Islet precursor cell (in vitro differentiated cells): Measurements from ENCODE around the gene SRGAP3.

Experiments used
- DNase-seq: peaks from one replicate; pipeline ENCODE4 v3.0.0-alpha.2; 2018

Gene SRGAP3

DNA sequence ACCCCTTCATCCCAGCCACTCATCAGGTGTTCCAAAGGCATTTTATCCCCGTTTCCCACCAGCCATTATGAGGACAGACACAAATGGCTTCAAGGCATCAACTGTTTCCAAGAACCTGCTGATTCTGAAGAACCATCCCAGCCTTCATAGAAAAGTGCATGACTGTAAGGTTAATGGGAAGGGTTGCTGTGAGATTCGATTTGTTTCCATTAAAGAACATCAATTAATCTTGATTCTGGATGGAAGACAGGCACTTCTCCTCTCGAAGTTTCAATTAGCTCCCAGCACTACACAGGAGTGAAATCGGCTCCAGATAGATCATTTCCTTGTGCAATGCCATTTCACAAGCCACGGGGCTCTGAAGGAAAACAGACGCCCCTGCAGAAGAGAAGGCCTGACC, 25.8 kb downstream of the SRGAP3 start:
- no peak for DNase-seq

DNA sequence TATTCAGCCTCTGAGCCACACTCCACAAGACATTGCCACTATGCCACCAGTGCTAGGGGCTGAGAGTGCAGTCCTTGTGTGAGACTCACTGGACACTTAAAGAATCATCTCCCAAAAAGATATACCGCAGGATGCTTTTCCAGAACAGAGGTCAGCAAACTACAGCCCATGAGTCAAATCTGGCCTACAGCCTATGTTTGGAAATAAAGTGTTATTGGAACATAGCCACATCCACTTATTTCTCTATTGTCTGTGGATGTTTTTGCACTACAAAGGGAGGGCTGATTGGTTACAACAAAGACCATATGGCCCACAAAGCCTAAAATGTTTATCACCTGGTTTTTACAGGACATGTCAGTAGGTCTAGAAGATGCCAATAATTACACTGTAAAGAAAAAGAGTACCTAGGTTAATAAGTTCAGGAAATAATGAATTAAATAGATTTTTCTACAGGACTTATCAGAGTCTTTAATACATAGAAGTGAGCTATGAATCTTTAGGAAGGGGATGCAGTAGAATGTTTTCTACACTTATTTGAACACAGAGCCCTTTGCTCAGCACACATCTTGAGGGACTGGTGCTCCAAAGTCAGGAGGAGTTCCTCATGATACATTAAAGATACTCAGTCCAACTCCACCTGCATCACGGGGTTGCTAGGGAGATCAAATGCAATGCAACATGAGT, 26.3 kb downstream of the SRGAP3 start:
- no peak for DNase-seq

DNA sequence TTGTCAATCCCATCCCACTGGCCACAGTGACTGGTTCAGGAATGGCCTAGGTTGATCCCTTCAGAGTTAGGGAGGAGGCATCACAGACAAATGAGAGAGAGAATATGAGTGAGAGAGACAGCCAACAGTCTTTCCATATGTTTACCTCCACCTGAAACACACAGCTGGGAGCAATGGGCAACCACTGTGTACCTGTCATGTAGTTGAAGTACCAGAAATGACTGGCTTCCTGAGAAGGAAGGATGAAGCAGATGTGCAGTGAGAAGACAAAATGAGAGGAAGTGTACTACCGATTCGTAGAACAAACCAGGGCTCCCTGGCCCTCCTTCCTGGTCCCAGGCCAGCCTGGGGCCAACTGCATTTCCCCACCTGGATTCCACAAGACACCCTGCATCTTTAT, 27.4 kb downstream of the SRGAP3 start:
- DNase-seq = no peak

DNA sequence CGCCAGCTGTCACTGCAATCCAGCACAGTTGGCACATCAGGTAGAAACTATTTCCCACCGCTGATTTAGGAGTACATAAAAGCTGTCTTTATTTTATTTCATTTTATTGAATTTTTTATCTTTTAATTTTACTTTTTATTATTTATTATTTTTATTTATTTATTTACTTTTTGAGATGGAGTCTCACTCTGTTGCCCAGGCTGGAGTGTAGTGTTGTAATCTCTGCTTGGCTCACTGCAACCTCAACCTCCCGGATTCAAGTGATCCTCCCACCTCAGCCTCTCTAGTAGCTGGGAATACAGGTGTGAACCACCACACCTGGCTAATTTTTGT, 31.0 kb downstream of the SRGAP3 start:
- no peak for DNase-seq

DNA sequence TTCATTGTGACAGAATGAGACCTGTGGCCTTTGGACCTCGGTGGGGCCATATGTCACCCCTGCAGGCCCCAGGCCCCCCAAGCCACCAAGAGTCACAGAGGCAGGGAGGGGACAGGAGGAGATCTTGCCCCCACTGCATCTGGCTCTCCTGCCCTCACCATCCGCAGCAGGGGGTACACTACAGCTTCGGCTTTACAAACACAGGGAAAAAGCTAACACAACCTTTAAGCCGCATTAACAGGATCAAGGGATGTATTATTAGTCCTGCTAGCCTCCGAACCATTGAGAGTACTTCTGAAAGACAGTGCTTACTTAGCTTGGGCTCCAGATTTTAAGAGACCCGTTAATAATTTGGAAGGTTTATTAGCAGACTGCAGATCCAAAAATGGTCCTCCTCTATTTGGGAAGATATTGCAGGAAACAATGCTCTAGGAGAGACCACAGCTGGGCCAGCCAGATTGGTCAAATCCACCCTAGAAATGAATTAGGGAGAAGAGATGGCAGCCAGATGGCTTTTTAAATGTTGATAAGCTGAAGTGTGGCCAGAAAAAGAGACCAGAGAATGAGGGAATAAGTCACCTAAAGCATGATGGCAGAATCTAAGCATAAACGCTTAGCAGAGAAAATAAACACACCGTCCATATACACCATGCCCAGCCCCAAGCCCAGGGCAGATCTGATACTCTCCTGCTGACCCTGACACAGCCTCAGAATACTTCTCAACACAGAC, 31.5 kb downstream of the SRGAP3 start:
- DNase-seq = no peak

DNA sequence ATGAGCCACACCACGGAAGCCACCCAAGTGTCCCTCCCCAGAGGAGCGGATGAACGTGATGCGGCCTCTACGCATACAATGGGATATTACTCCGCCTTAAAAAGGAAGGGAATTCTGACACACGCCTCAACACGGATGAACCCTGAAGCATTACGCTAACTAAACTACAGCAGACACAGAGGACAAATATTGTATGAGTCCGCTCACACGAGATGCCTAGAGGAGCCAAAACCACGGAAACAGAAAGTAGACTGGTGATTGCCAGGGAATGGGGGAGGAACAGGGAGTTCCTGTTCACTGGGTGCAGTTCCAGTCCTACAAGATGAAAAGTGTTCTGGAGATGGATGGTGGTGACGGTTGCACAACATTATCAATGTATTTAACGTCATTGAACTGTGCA, 32.7 kb downstream of the SRGAP3 start:
- DNase-seq = no peak

DNA sequence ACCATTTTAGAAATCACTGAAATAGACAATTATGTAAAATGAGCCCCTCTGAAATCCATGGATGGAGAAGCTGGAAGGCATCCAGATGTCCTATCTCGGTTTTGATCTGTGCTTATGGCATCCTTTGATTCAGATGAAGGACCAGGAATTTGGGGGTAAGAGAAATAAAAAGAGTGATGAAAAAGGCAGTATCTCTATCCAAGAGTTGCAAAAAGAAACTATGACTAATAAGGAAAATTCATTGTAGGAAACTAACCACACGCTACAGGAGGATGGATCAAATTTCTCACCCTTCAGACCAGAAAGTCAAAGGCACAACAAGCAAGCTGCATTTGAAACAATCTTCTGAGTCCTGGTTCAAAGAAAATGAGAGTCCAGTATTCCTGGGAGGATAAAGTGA, 34.8 kb downstream of the SRGAP3 start:
- no peak for DNase-seq

DNA sequence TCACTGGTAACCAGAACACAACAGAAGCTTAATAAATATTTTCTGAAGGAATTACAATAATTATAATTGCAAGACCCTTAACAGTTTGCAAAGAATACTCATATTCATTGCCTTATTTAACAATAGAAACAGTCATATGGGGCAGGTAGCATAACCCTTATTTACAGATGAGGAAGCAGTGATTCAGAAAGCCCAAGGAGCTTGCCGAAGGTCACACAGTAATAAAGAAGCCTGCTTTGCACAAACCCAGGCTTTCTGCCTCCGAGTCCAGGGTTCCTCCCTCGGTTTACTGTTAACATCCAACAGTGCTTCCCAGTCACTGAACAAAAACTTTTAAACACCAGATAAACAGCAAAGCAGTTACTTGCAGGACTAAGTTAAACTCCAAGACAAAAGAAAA, 35.3 kb downstream of the SRGAP3 start:
- no peak for DNase-seq

DNA sequence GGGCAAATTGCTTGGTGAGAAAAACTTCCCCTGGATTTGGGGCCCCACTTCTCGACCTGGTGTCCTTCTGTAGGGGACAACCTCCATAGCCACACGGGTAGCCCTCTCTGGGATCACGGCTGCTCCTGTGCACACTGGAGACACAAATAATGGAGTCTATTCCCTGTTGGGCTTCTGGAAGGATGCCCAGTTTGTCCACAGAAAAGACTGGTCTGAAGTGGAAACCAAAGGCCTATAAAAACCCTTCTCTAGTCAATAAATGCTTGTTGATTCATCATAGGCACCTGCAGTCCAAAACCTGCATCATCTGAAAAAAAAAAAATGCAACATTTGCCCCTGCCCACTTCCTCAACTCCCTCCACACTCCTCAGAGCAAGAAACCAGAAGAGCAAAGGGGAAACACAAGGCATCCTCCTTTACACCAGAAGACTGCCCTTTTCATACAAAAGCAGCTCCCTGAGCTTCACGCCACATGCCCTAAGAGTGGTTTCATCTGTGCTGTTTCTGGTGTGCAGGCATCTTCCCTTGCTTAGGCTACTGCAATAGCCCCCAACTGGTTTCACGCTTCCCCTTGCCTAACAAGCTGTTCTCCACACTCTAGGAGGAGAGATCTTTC, 36.3 kb downstream of the SRGAP3 start:
- DNase-seq = no peak

DNA sequence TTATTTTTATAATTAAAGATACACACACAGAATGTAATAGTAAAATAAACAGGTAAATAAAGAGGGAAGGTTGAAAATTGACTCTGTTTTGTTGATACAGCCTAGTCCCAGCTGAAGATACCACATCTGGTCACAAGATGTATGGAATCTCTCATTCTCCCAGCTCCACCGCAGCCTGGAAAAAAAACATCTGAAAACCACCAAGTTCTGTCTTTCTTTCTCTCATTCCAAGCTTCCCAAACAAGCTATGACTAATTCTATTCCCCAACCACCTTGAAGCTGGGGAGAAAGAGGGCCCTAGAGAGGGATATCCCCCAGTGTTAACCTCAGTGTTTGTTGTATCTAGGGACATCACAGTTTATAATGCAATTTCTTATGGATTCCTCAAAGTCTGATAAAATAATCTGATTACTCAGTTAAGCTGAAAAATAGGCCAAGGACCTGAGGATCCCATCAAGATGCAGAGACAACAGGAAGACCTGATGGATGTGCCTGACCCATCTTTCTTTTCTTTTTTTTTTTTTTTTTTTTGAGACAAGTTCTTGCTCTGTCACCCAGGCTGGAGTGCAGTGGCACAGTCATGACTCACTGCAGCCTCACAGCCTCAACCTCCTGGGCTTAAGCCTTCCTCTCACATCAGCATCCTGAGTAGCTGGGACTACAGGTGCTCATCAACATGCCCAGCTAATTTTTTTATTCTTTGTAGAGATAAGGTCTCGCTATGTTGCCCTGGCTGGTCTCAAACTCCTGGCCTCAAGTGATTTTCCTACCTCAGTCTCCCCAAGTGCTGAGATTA, 38.1 kb downstream of the SRGAP3 start:
- no peak for DNase-seq

DNA sequence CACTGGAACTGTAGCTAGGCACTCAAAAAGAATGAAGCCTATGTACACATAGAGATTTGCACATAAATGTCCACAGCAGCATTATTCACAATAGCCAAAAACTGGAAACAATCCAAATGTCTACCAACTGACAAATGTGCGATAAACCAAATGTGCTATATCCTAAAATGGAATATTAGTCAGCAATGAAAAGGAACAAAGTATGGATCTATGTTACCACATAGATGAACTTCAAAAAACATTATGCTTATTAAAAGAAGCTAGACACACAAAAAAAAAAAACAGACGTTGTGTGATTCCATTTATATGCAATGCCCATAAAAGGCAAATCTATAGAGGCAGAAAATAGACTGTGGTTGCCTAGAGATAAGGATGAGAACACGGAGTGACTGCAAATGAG, 39.7 kb downstream of the SRGAP3 start:
- DNase-seq = no peak

DNA sequence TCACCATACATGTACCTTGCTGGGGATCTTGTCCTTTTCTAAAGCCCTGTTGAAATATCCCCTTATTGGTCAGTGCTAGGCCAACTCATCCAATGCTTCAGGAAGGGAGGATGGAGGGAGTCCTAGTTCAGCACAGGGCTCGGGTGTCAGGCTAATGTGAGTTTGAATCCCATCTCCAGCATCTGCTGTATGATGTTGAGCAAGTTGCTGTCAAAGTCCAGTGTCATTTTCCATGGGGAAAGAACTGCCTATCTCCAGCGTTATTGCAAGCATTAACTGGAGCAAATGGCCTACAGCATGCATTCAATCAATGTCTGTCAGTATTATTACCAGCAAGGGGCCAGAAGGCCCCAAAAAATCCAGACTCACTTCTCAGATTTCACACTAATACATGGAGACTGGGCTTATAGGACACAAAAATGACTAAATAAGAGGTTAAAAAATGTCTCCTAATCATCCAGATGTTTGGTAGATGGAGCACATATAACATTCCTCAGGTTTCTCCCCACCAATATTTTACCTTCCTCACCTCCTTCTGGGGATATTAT, 40.8 kb downstream of the SRGAP3 start:
- no peak for DNase-seq

DNA sequence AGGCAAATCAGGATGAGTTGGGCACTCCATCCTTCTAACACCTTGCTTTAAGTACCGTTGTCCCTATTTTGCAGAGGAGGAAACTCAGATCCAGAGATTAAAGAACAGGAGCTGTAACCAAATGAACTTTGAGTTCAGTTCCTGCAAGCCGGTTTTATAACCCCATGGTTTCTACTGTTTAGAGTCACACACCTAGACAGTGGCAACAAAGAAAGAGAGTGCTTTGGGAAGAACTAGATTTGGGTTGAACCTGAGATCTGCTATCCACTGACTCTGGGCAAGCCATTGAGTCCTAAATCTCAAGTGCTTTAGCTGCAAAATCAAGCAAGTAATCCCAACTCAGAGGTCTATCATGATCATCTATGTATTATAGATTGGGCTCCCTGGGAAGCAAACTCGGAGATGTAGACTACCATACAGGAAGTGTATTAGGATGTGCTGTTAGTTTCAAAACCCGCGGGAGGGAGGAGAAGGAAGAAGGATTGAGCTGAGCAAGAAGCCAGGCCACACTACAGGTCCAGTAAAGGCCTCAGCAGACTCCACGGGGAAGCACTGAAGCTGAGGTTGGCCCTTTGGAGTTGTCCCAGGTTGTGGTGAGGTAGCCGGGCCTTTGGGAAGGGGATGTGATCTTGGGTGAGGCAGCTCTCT, 42.2 kb downstream of the SRGAP3 start:
- DNase-seq = no peak

DNA sequence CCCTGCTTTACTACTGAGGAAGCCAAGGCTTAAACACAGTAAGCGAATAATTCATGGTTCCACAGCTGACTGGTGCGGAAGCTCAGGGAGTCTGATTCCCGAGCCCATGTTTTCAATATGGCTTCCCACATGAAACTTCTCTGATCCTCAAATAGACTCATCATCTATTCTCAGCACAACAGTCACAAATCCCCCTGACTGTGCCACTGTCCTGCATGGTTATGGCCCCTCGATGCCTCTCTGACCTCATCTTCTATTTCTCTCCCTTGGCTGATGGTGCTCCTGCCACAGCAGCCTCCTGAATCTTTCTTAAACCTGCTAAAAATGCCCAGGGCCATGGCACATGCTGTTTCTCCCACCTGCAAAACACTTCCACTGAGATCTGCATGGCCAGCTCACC, 43.2 kb downstream of the SRGAP3 start:
- no peak for DNase-seq

DNA sequence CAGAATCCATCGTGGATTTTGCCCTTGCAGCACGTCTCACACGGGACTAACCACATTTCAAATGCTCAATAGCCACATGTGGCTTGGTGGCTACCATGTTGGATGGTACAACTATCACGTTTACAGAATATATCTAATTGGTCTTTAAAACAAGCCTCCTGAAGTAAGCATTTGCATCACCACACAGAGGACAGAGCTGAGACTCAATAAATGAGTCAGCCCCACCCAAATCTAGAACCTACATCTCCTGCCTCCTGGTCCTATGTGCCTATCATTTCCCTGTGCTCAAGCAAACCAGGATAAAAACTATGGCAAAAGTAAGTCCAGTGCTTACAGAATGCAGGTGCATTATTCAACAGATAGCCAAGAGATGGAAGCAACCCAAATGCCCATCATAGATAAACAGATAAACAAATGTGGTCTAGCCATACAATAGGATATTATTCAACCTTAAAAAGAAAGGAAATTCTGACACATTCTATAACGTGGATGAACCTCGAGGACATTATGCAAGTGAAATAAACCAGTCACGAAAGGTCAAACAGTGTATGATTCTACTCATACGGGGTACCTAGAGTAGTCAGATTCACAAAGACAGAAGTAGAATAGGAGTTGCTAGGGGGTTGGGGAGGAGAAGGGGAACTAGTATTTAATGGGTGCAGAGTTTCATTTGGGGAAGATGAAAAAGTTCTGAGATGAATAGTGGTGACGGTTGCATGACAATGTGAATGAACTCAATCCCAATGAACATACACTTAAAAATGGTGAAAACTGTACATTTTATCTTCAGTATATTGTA, 43.9 kb downstream of the SRGAP3 start:
- DNase-seq = no peak

DNA sequence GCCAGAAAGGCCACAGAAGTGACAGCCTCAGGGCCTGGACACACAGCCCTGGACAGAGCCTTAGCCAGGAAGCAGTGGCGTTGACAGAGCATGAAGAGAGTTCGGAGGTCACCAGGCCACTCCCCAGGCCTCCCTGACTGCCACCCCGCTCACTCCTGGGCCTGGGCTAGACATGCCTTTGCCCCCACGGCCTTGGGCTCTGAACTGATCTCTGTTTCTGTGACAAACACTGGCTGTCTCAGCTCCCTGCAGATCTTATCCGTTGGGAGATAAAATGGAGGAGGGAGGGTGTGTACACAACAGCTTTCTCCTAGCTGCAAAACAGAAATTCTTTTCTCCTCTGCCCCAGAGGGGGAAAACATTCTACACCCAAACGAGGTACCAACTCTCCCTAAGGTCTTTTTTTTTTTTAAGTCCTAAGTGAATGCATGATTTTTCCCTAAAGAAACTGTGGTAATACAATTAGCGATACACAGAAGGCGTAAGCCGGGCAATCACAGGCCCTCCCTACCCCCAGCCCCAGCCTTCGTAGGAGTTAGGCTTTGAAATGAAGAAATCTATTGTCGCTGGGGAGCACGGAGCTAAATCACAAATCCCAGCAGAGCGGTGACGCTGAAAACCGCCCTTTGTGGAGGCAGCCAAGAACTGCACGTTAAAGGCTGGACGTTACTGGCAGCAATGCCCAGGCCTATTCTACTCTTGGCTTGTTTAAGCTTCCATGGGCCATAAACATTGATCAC, 45.0 kb downstream of the SRGAP3 start:
- peak; percentile 91 for DNase-seq

DNA sequence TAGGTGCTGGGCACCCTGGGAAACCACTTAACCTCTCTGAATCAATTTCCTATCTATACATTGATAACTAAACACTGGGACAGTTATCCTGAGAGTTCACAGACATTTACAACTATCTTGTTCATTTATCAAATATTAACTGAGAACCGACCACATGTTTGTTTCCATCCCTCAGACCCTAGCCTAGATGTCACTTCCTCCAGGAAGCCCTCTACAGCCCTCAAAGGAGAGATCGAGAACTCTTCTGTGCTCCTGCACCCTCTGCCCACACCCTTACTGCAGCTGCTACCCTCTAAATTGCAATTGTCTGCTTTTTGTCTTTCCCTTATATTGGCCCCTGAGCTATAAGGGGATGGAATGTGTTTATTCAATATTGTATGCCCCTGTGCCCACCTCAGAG, 46.1 kb downstream of the SRGAP3 start:
- DNase-seq = no peak

DNA sequence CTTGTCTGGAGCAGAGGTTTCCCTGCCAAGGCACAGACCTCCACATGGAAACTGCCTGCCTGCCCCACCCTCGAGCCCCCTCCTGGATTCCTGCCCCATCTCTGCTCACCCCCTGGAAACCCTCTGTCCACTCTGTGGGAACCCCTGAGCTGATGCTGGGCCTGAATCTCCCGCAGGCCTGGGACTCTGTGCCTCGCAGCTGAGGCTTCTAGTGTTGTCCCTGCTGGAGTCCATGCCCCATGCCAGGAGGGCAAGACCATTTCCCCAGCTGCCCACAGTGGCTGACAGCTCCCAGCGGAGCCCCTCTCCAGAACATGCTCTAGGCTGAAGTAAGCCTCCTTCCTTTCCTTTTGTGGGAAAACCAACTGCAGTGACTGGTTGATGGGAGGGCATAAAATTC, 46.9 kb downstream of the SRGAP3 start:
- no peak for DNase-seq

DNA sequence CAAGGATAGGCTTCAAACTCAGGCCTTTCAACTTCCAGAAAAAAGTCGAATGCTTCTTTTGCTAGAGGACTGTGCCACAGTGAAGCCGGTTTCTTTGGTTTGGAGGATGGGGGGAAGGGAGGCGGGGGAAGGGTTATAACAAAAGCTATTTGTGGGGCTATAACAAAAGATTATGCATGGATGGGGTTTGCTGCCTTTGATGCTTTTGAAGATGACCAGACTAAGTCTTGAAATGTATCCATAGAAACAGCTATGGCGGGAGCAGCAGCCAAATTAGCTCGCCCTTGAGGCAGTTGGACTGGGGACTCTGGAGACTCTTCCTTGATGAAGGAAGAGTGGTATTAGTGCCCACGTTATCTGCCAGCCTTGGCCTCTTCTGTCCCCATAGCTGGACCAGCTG, 47.5 kb downstream of the SRGAP3 start:
- DNase-seq = no peak

DNA sequence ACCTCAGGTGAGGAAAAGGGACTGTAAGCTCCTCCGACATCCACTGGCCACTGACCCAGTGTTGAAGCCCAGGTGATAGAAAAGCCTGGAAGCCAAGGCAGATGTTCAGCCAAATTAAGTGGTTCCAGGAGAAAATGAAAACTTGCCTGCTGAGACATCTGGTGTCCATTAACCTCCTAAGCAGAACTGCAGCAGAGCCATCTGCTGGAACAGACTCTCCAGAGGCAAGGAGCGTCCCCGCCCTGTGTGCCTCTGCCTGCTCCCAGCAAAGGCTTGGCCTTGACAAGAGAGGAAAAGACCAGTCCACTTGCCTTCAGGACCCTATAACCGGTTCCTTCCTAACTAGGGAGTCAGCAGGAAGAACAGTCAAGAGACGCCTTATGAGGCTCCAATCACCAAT, 48.2 kb downstream of the SRGAP3 start:
- DNase-seq = no peak

DNA sequence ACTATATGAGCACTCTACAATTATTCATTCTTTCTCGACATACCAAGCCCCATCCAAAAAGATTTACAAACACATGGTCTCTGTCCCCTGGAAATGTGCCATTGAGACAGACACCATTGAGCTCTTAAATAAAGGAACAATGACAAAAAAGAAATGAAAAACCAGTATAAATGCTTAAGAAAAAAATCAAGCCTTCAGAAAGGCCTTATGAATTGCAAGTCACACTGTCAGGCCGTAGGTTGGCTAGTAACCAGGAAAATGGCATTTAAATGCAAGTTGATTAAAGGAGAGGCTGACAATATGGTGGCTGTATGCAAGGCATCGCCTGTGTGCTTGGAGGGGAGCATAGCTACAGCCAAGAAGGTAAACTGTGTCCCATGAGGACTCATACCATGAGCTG, 49.7 kb downstream of the SRGAP3 start:
- no peak for DNase-seq
